OCI-LY3 (cell line): Measurements from ENCODE around the gene FBXO34.

Source experiments
- H2AFZ ChIP-seq: fragments of 200-600, 300-600 bp; shearing (Covaris generic); 2 replicates; pipeline ENCODE4 v1.6.0; 2014; ENCODE audit warnings: antibody characterized with exemption, low read depth, low read length
- H3K27ac ChIP-seq: fragments of 200-600, 300-600 bp; sonication (generic); 2 replicates; pipeline ENCODE4 v1.5.1; 2014; ENCODE audit warnings: mild to moderate bottlenecking, low read length, moderate library complexity, mixed read lengths
- H3K27me3 ChIP-seq: fragments of 200-600, 300-600 bp; sonication (generic); 2 replicates; pipeline ENCODE4 v1.6.1; 2014; ENCODE audit warnings: low read depth, low read length, mixed read lengths
- H3K36me3 ChIP-seq: fragments of 200-600, 300-600 bp; sonication (generic); replicated peaks from 2 replicates; pipeline ENCODE3; 2014; ENCODE audit warnings: low read depth, low read length, mixed read lengths
- H3K4me1 ChIP-seq: fragments of 300-600, 200-600 bp; sonication (generic); 2 replicates; pipeline ENCODE4 v1.6.1; 2014; ENCODE audit warnings: low read length, mixed read lengths
- H3K4me2 ChIP-seq: fragments of 200-600, 300-600 bp; sonication (generic); 2 replicates; pipeline ENCODE4 v1.6.1; 2014; ENCODE audit warnings: low read length, mixed read lengths
- H3K4me3 ChIP-seq: fragments of 300-600, 200-600 bp; sonication (generic); 2 replicates; pipeline ENCODE4 v1.5.1; 2014; ENCODE audit warnings: antibody characterized with exemption, mild to moderate bottlenecking, low read length, moderate library complexity
- H3K79me2 ChIP-seq: fragments of 300-600, 200-600 bp; shearing (Covaris generic); 2 replicates; pipeline ENCODE4 v1.6.1; 2014; ENCODE audit warnings: mild to moderate bottlenecking, low read length, mixed read lengths
- H3K9ac ChIP-seq: fragments of 300-600, 200-600 bp; shearing (Covaris generic); 2 replicates; pipeline ENCODE4 v1.6.0; 2014; ENCODE audit warnings: mild to moderate bottlenecking, low read length, moderate library complexity
- H3K9me3 ChIP-seq: fragments of 200-600, 300-600 bp; shearing (Covaris generic); 2 replicates; pipeline ENCODE4 v1.6.1; 2014; ENCODE audit warnings: low read length, mixed read lengths; ENCODE audit not compliant: insufficient read depth
- H4K20me1 ChIP-seq: fragments of 200-600, 300-600 bp; sonication (generic); 2 replicates; pipeline ENCODE4 v1.6.1; 2016; ENCODE audit warnings: low read length, mixed read lengths; ENCODE audit not compliant: insufficient read depth
- CTCF ChIP-seq: fragments of 200-600, 300-600 bp; sonication (generic); IDR thresholded peaks from 2 replicates; pipeline ENCODE4 v1.5.1; 2014; ENCODE audit warnings: antibody characterized with exemption, low read length, low read depth
- EZH2phosphoT487 ChIP-seq: fragments of 200-600 bp; shearing (Covaris generic); IDR thresholded peaks from 2 replicates; pipeline ENCODE4 v1.6.1; 2018; ENCODE audit warnings: antibody characterized with exemption, mixed run types, low read depth

Gene FBXO34

GRCh38 chr14:55370883-55371455 is 99.7 kb downstream of the FBXO34 start:
- H3K9ac ChIP-seq = no peak overlapping the region
- H3K79me2 ChIP-seq = no peaks in the 10 kb centered on the region
- no peaks in the 10 kb centered on the region for H3K4me1 ChIP-seq
- H4K20me1 ChIP-seq = no peaks in the 10 kb centered on the region
- no peak overlapping the region for H3K4me2 ChIP-seq
- TF ChIP-seq CTCF = no peak
- TF ChIP-seq EZH2phosphoT487 = no peak
- no peak overlapping the region for H3K4me3 ChIP-seq
- H3K27me3 ChIP-seq = no peaks in the 10 kb centered on the region
- H3K9me3 ChIP-seq = no peaks in the 10 kb centered on the region
- H3K27ac ChIP-seq = no peak overlapping the region
- no peak overlapping the region for H2AFZ ChIP-seq
- peaks cover 17% of the 10 kb centered on the region for H3K36me3 ChIP-seq

- Histone ChIP-seq H4K20me1 (no peaks in the 10 kb centered on the region), H3K79me2 (no peaks in the 10 kb centered on the region), H3K9me3 (no peaks in the 10 kb centered on the region), H2AFZ (no peak overlapping the region), H3K27me3 (no peaks in the 10 kb centered on the region), H3K4me3 (no peak overlapping the region), H3K36me3 (peaks cover 15% of the 10 kb centered on the region), H3K4me2 (no peak overlapping the region), H3K9ac (no peak overlapping the region), H3K27ac (no peak overlapping the region), H3K4me1 (no peaks in the 10 kb centered on the region)
- TF ChIP-seq CTCF = no peak
- TF ChIP-seq EZH2phosphoT487 = no peak
These were observed 101.2 kb downstream of the FBXO34 start for GRCh38 chr14:55372423-55372822.

- H3K4me3 ChIP-seq = no peak overlapping the region
- peaks cover 13% of the 10 kb centered on the region for H3K36me3 ChIP-seq
- no peaks in the 10 kb centered on the region for H4K20me1 ChIP-seq
- no peaks in the 10 kb centered on the region for H3K27me3 ChIP-seq
- no peaks in the 10 kb centered on the region for H3K9me3 ChIP-seq
- H3K27ac ChIP-seq = no peak overlapping the region
- H3K4me2 ChIP-seq = no peak overlapping the region
- no peak overlapping the region for H3K9ac ChIP-seq
- TF ChIP-seq CTCF = no peak
- no peak for TF ChIP-seq EZH2phosphoT487
- no peak overlapping the region for H2AFZ ChIP-seq
- no peaks in the 10 kb centered on the region for H3K4me1 ChIP-seq
- H3K79me2 ChIP-seq = no peaks in the 10 kb centered on the region
These were observed 101.6 kb downstream of the FBXO34 start for GRCh38 chr14:55372825-55373224.

- Histone ChIP-seq H3K9me3 (no peaks in the 10 kb centered on the region), H4K20me1 (no peaks in the 10 kb centered on the region), H3K4me1 (no peaks in the 10 kb centered on the region), H3K36me3 (peaks cover 10% of the 10 kb centered on the region), H3K4me3 (no peak overlapping the region), H3K27me3 (no peaks in the 10 kb centered on the region), H3K9ac (no peak overlapping the region), H3K79me2 (no peaks in the 10 kb centered on the region), H3K27ac (no peak overlapping the region), H2AFZ (no peak overlapping the region), H3K4me2 (no peak overlapping the region)
- TF ChIP-seq EZH2phosphoT487 (no peak), CTCF (no peak)
These were observed 102.8 kb downstream of the FBXO34 start for GRCh38 chr14:55373784-55374705.
